Pancreas (tissue), 10 donors: ENCODE results near the gene DUSP3. TPM values are rescaled to one million over a fixed set of nuclear protein-coding genes. Genes with fewer than 3 reads are reported as not detected.
"Not testable (repeated sequence)": the region's sequence is repeated elsewhere in the genome, so short reads cannot be mapped to it uniquely, and the experiment has no call there.

Experiments
- ATAC-seq, 4 donors: fragments of 200-7000 bp; cut with Tn5 transposase; one replicate each; pipeline versions ENCODE4 v1.8.0 to v1.9.1; 2020; ENCODE audit warnings: mild to moderate bottlenecking in 4 of 4, moderate library complexity in 4 of 4
- DNase-seq, 6 donors: peaks; one replicate each; pipeline ENCODE4 v3.0.0-alpha.2; 2020
- FAIRE-seq: peaks from 2 replicates; lab custom pipeline; 2012; peaks lifted over from hg19 to GRCh38; lab: Jason Lieb, UNC
- H3K27ac ChIP-seq, 4 donors: fragments of 200-600 bp; sonication (generic); 1 replicate in 3 of 4; 2 replicates in 1 of 4; pipeline versions ENCODE4 v1.5.0 to v1.8.0; 2020
- H3K27me3 ChIP-seq, 4 donors: fragments of 200-600 bp; one replicate each; pipeline ENCODE4 v1.8.0; 2021
- H3K36me3 ChIP-seq, 3 donors: fragments of 200-600 bp; sonication (generic) in 1 of 3; one replicate each; pipeline versions ENCODE4 v1.5.0 to v1.8.0; 2020 to 2021
- H3K4me1 ChIP-seq, 3 donors: fragments of 200-600 bp; one replicate each; pipeline ENCODE4 v1.8.0; 2021
- H3K4me3 ChIP-seq, 4 donors: fragments of 200-600 bp; sonication (generic) in 2 of 4; one replicate each; pipeline versions ENCODE4 v1.5.0 to v1.8.0; 2020 to 2021
- H3K9me3 ChIP-seq, 4 donors: fragments of 200-600 bp; one replicate each; pipeline ENCODE4 v1.8.0; 2021
- WGBS, 2 donors: extraction: QIAGEN DNeasy Blood & Tissue Kit; methylation state at CpG; one replicate each; pipeline ENCODE4 v1.1.7; 2013; 5-methylcytosine and 5-hydroxymethylcytosine counted together
- intact Hi-C, 3 donors: fragments of 100-400 bp; cut with DNase I; formaldehyde crosslinking; loops; one replicate each; pipeline versions ENCODE4 v1.11.1 to v1.14.2; 2022
- polyA plus RNA-seq, 2 donors: library from polyadenylated mRNA; stranded (reverse); fragments of 200-250 nt; gene quantifications; one replicate each; pipeline ENCODE4 v1.2.3, GENCODE V29; 2013
- total RNA-seq, 6 donors: library from RNA; stranded (reverse); fragmentation: NEBNext Ultra II Directional in 4 of 6; extraction: Animal tissue kit (Norgen Biotek cat#: 25700) in 4 of 6; gene quantifications; one replicate each; pipeline versions ENCODE4 v1.2.1 to v1.2.4, GENCODE V29; 2021 to 2023
- TF ChIP-seq, protein P1 (sequence below), 4 donors: fragments of 200-600 bp; sonication (generic) in 3 of 4; IDR thresholded peaks; one replicate each; pipeline versions ENCODE4 v1.5.0 to v1.8.0; 2021; ENCODE audit warnings: antibody characterized with exemption in 4 of 4
- donor health status: healthy with polysubstance abuse.
- donor health status: DM: no; HTN: no; CAD: no; lungs with moderate emphysema.
- donor health status: DM: no; HTN: no; CAD: no.
- donor health status: control.
- donor health status: control.
- donor health status: Bipolar disorder and iron deficiency.
- donor health status: DM: yes; HTN: yes; CAD: no.
- donor health status: DM: no; HTN: no; CAD: no.
- donor health status: DM: no; HTN: no; CAD: no.
- donor health status: DM: yes; HTN: yes; CAD: no.

DUSP3 gene
- total and polyA plus RNA-seq, 8 donors: 29.4 to 52.3 (median 40.7) TPM

DNA sequence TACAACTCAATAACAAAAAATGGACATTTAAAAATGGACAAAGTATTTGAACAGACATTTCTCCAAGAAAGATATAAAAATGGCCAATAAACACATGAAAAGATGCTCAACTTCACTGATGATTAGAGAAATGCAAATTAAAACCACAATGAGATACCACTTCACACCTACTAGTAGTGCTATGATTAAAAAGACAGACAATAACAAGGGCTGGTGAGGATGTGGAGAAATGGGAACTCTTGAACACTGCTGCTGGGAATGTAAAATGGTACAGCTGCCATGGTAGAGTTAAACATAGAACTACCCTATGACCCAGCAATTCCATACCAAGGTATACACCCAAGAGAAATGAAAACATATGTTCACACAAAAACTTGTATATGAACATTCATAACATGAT, 26.3 kb upstream of the DUSP3 start:
- Histone ChIP-seq H3K27ac (no peak overlapping the region), H3K36me3 (peaks cover 0 to 8% (median 0%) of the 10 kb centered on the region in 3 donors), H3K4me3 (no peak overlapping the region), H3K27me3 (no peaks in the 10 kb centered on the region), H3K9me3 (no peaks in the 10 kb centered on the region), H3K4me1 (no peaks in the 10 kb centered on the region)
- DNase-seq (no peak), ATAC-seq (no peak), FAIRE-seq (no peak)
- intact Hi-C loops: no loop called here
- TF ChIP-seq, protein P1, sequence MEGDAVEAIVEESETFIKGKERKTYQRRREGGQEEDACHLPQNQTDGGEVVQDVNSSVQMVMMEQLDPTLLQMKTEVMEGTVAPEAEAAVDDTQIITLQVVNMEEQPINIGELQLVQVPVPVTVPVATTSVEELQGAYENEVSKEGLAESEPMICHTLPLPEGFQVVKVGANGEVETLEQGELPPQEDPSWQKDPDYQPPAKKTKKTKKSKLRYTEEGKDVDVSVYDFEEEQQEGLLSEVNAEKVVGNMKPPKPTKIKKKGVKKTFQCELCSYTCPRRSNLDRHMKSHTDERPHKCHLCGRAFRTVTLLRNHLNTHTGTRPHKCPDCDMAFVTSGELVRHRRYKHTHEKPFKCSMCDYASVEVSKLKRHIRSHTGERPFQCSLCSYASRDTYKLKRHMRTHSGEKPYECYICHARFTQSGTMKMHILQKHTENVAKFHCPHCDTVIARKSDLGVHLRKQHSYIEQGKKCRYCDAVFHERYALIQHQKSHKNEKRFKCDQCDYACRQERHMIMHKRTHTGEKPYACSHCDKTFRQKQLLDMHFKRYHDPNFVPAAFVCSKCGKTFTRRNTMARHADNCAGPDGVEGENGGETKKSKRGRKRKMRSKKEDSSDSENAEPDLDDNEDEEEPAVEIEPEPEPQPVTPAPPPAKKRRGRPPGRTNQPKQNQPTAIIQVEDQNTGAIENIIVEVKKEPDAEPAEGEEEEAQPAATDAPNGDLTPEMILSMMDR (IDR thresholded peaks at IDR 0.05): no peak

DNA sequence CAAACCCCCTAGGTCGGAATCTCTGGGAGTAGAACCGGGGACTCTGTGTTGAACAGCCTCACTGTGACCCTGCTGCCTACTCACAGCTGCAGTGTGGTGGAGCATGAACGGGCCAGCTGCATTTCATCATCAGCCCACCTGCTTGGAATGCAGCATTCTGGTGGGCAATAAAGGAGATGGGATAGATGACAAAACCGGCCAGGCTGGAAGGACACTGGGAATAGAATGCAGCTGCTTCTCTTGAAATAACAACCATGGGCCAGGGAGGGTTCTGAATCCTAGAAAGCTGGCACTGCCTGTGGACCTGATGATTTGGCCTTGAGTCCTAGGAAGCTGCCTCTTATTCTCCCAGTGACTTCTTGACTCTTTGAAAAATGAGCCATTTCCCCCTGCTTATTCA, 25.0 kb upstream of the DUSP3 start:
- DNase-seq (no peak), FAIRE-seq (no peak), ATAC-seq (no peak)
- 67 to 82% methylated on average over 4 of the region's 4 CpGs for WGBS, 2 donors
- H3K4me1 ChIP-seq: no peaks in the 10 kb centered on the region
- TF ChIP-seq, protein P1 (IDR thresholded peaks at IDR 0.05): no peak
- no peaks in the 10 kb centered on the region for H3K27me3 ChIP-seq
- no peaks in the 10 kb centered on the region for H3K9me3 ChIP-seq
- H3K4me3 ChIP-seq: no peak overlapping the region
- intact Hi-C loops: no loop called here
- H3K36me3 ChIP-seq: peaks cover 0 to 2% (median 0%) of the 10 kb centered on the region in 3 donors
- H3K27ac ChIP-seq: no peak overlapping the region

DNA sequence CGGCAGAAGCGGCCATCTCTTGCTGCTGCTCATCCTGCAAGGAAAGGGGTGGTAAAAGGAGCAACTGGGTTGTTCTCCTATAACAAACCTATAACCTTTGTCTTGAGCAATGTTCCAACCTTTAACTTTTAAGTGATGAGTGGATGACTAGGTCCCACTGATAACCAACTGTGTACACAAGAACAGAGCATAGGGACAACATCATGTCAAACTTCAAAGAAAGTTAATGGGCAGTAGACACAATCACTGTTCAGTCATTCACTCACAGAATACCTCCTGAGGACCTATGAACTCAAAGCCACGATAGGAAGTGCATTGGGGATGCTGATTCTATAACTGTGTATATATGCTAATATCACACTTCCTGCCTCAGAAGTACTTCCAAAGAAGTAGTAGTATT, 23.1 kb upstream of the DUSP3 start:
- Histone ChIP-seq H3K27me3 (no peaks in the 10 kb centered on the region), H3K4me1 (no peaks in the 10 kb centered on the region), H3K9me3 (no peaks in the 10 kb centered on the region), H3K36me3 (no peaks in the 10 kb centered on the region), H3K27ac (no peak overlapping the region), H3K4me3 (no peak overlapping the region)
- TF ChIP-seq, protein P1 (IDR thresholded peaks at IDR 0.05): no peak
- ATAC-seq: no peak
- no peak for FAIRE-seq
- 80 to 86% methylated on average over 3 of the region's 3 CpGs for WGBS, 2 donors
- DNase-seq: no peak
- intact Hi-C loops: no loop called here

DNA sequence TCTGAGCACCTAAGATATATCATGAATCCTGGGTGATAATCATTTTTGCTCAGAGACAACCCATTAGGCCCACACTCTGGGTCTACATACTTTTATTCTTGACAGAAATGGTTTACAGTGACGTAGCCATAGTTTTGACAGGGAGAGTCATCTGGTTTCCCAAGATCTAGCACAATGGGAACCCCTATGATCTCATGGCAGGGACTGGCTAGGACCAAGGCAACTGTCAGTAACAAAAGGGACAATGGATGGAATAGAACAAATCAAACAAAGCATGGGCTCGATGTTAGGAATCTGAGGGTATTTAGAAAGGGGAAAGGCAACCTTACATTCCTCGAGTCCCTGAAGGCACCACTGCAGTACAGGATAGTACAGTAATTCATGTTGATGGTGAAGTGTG, 22.0 kb upstream of the DUSP3 start:
- no peak for DNase-seq
- intact Hi-C loops: no loop called here
- Histone ChIP-seq H3K27me3 (no peaks in the 10 kb centered on the region), H3K27ac (no peak overlapping the region), H3K4me3 (no peak overlapping the region), H3K9me3 (no peaks in the 10 kb centered on the region), H3K4me1 (no peaks in the 10 kb centered on the region), H3K36me3 (no peaks in the 10 kb centered on the region)
- no peak for FAIRE-seq
- ATAC-seq: no peak
- TF ChIP-seq, protein P1 (IDR thresholded peaks at IDR 0.05): no peak
- WGBS, 2 donors: 81 to 89% methylated on average over 3 of the region's 3 CpGs

DNA sequence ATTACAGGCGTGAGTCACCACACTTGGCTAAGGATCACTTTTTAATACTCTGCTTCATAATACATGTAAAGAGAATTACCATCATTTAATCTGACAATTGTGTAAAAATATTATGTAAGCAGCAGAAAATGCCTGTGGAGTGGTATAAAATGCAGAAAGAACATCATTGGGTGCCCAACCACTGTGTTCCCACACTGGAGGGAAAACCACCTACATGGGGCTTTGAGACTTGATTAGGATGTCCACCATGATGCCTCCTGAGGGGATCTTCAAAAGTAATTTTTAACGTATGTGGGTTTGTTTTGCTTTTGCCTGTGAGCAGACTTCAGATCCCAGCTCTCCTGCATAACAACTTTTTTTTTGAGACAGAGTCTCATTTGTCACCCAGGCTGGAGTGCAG, 20.3 kb upstream of the DUSP3 start:
- Histone ChIP-seq H3K27ac (no peak overlapping the region), H3K27me3 (no peaks in the 10 kb centered on the region), H3K36me3 (no peaks in the 10 kb centered on the region), H3K4me1 (no peaks in the 10 kb centered on the region), H3K4me3 (no peak overlapping the region), H3K9me3 (no peaks in the 10 kb centered on the region)
- TF ChIP-seq, protein P1 (IDR thresholded peaks at IDR 0.05): no peak
- ATAC-seq (no peak), FAIRE-seq (no peak), DNase-seq (no peak)
- 76 to 77% methylated on average over 2 of the region's 2 CpGs for WGBS, 2 donors
- intact Hi-C loops: no loop called here

DNA sequence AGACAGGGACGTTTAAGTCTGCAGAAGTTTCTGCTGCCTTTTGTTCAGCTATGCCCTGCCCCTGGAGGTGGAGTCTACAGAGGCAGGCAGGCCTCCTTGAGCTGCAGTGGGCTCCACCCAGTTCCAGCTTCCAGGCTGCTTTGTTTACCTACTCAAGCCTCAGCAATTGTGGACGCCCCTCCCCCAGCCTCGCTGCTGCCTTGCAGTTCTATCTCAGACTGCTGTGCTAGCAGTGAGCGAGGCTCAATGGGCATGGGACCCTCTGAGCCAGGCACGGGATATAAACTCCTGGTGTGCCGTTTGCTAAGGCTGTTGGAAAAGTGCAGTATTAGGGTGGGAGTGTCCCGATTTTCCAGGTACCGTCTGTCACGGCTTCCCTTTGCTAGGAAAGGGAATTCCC, 19.2 kb upstream of the DUSP3 start:
- H3K4me3 ChIP-seq, H3K4me1 ChIP-seq, H3K27me3 ChIP-seq, H3K27ac ChIP-seq, H3K36me3 ChIP-seq, FAIRE-seq, DNase-seq, ATAC-seq, intact Hi-C loops, H3K9me3 ChIP-seq: not testable (repeated sequence)
- WGBS, 2 donors: 76 to 85% methylated on average over 8 to 9 of the region's 9 CpGs

DNA sequence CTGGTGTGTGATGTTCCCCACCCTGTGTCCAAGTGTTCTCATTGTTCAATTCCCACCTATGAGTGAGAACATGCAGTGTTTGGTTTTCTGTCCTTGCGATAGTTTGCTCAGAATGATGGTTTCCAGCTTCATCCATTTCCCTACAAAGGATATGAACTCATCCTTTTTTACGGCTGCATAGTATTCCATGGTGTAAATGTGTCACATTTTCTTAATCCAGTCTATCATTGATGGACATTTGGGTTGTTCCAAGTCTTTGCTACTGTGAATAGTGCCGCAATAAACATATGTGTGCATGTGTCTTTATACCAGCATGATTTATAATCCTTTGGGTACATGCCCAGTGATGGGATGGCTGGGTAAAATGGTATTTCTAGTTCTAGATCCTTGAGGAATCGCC, 13.9 kb upstream of the DUSP3 start:
- intact Hi-C loops, H3K27me3 ChIP-seq, ATAC-seq: not testable (repeated sequence)

More for the DNA sequence above, 13.9 kb upstream of the DUSP3 start:
- not testable (repeated sequence) for H3K9me3 ChIP-seq, H3K27ac ChIP-seq, DNase-seq, H3K4me3 ChIP-seq, H3K4me1 ChIP-seq, FAIRE-seq, H3K36me3 ChIP-seq
- WGBS, 2 donors: 71 to 82% methylated on average over 4 of the region's 4 CpGs
